AG09319 (cell line): Measurements from ENCODE around the gene OMA1.

Experiments used
- DNase-seq: peaks from one replicate; pipeline ENCODE4 v3.0.0-alpha.2; 2010; ENCODE audit warnings: low read depth; ENCODE audit errors: extremely low read depth
- TF ChIP-seq, protein P1 (sequence below): IDR thresholded peaks from 2 replicates; pipeline ENCODE4 v1.5.1; 2011; ENCODE audit warnings: low read depth, mild to moderate bottlenecking, inconsistent platforms, low read length, moderate library complexity

The OMA1 gene

DNA sequence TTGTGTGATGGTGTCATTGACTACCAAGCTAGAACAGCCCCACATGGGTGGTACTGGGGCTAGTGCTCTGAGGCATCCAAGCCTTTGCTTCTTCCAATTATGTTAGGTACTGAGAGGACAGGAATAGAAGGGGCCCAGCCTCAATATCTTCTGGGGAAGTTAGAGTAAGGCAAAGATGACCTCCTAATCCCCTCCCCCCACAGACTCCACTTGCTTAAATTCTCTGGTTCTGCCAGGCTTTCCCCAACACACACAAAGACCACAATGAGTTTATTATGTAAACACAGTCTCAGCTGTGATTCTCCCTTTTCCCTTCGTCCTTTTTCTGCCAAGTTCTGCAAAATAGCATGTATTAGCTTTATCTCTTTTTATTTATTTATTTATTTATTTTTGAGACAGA, 33.7 kb upstream of the OMA1 start:
- no peak for DNase-seq
- TF ChIP-seq, protein P1, sequence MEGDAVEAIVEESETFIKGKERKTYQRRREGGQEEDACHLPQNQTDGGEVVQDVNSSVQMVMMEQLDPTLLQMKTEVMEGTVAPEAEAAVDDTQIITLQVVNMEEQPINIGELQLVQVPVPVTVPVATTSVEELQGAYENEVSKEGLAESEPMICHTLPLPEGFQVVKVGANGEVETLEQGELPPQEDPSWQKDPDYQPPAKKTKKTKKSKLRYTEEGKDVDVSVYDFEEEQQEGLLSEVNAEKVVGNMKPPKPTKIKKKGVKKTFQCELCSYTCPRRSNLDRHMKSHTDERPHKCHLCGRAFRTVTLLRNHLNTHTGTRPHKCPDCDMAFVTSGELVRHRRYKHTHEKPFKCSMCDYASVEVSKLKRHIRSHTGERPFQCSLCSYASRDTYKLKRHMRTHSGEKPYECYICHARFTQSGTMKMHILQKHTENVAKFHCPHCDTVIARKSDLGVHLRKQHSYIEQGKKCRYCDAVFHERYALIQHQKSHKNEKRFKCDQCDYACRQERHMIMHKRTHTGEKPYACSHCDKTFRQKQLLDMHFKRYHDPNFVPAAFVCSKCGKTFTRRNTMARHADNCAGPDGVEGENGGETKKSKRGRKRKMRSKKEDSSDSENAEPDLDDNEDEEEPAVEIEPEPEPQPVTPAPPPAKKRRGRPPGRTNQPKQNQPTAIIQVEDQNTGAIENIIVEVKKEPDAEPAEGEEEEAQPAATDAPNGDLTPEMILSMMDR, result no peak

GRCh38 chr1:58577654-58578030, 31.1 kb upstream of the OMA1 start:
- TF ChIP-seq, protein P1, result no peak
- DNase-seq, result no peak

GRCh38 chr1:58576727-58577653, 30.5 kb upstream of the OMA1 start, which contains the start of gene TACSTD2:
TACSTD2 (minus strand) TSS chr1:58577252; CDS start chr1:58577156, 96 bp downstream.
- TF ChIP-seq, protein P1, result no peak
- DNase-seq, result no peak

DNA sequence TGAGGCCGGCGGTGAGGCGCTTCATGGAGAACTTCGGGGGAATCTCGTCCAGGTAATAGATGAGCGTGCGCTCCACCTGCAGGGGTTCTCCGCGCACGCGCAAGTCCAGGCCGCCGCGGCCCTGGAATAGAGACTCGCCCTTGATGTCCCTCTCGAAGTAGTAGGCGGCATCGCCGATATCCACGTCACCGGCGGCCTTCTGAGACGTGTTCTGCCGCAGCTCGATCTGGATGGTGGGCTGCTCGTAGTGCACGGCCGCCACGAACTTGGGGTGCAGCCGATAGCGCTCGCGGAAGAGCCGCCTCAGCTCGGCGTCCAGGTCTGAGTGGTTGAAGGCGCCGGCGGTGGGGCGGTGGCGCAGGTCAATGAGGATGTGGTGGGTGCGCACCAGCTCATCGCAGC, 29.8 kb upstream of the OMA1 start:
- no peak for DNase-seq
- TF ChIP-seq, protein P1, result no peak

DNA sequence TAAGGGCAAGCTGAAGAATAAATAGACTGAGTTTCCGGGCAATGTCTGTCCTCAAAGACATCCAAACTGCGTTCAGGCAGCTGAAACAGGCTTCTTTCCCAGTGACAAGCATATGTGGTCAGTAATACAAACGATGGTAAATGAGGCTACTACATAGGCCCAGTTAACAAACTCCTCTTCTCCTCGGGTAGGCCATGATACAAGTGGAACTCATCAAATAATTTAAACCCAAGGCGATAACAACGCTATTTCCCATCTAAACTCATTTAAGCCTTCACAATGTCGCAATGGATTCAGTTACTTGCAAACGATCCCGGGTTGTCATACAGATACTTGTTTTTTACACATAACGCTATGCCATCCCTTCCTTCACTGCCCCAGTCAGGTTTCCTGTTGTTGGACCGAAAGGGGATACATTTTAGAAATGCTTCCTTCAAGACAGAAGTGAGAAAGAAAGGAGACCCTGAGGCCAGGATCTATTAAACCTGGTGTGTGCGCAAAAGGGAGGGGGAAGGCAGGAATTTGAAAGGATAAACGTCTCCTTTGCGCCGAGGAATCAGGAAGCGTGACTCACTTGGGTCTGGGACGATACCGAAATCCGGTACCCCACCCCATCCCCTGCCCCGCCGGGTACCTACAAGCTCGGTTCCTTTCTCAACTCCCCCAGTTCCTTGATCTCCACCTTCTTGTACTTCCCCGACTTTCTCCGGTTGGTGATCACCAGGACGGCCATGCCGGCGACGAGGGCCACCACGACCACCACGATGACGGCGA, 29.2 kb upstream of the OMA1 start:
- DNase-seq, result no peak
- TF ChIP-seq, protein P1, result no peak

DNA sequence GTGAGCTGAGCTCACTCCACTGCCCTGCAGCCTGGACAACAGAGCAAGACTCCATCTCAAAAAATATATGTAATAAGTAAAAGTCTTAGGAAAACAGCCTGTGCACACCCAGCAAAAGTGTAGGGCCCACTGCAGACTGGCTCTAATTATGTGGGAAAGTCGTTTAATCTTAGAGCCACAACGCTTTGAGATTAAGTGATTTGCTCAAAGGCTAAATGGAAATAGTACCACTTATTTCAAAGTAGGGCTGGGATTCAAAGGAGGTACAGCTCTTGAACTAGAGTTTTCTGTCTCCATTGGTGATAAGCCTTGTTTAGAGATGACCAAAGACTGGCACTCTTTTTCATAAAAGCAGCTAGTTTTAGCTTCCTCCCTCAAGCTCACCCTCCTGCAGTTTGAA, 28.3 kb upstream of the OMA1 start:
- no peak for DNase-seq
- TF ChIP-seq, protein P1, result no peak
